Colonic mucosa (tissue), 4 donors: ENCODE results near the gene WDR5. TPM values are rescaled to one million over a fixed set of nuclear protein-coding genes. Genes with fewer than 3 reads are reported as not detected.

ENCODE experiments used
- DNase-seq: peaks from one replicate; pipeline ENCODE4 v3.0.0-alpha.2; 2020
- H3K27ac ChIP-seq: fragments of 200-600 bp; one replicate; pipeline ENCODE4 v1.8.0; 2021
- H3K27me3 ChIP-seq: fragments of 200-600 bp; one replicate; pipeline ENCODE4 v1.8.0; 2021
- H3K36me3 ChIP-seq: fragments of 200-600 bp; one replicate; pipeline ENCODE4 v1.8.0; 2021
- H3K4me1 ChIP-seq: fragments of 200-600 bp; one replicate; pipeline ENCODE4 v1.8.0; 2021; ENCODE audit warnings: mild to moderate bottlenecking
- H3K4me3 ChIP-seq: fragments of 200-600 bp; one replicate; pipeline ENCODE4 v1.8.0; 2021
- H3K9ac ChIP-seq, 2 donors: one replicate each; pipeline ENCODE4 v1.7.0; 2013; ENCODE audit warnings: control low read depth in 2 of 2, low read depth in 2 of 2, low read length in 2 of 2
- H3K9me3 ChIP-seq: fragments of 200-600 bp; one replicate; pipeline ENCODE4 v1.8.0; 2021
- intact Hi-C: fragments of 100-400 bp; cut with DNase I; formaldehyde crosslinking; loops from one replicate; pipeline ENCODE4 v1.14.1; 2022
- total RNA-seq, 2 donors: library from RNA; stranded (reverse); fragmentation: NEBNext Ultra II Directional in 1 of 2; extraction: Animal tissue kit (Norgen Biotek cat#: 25700) in 1 of 2; gene quantifications; one replicate each; pipeline ENCODE4 v1.2.1, GENCODE V29; 2021
- TF ChIP-seq, protein P1 (sequence below): fragments of 200-600 bp; IDR thresholded peaks from one replicate; pipeline ENCODE4 v1.8.0; 2022; ENCODE audit warnings: antibody characterized with exemption, mild to moderate bottlenecking
- donor health status: healthy.
- donor health status: DM: no; HTN: no; CAD: no.
- donor health status: DM: no; HTN: no; CAD: no.

WDR5 gene
- total RNA-seq, 2 donors from 2014 or later, result 22.6 to 38.2 TPM

DNA sequence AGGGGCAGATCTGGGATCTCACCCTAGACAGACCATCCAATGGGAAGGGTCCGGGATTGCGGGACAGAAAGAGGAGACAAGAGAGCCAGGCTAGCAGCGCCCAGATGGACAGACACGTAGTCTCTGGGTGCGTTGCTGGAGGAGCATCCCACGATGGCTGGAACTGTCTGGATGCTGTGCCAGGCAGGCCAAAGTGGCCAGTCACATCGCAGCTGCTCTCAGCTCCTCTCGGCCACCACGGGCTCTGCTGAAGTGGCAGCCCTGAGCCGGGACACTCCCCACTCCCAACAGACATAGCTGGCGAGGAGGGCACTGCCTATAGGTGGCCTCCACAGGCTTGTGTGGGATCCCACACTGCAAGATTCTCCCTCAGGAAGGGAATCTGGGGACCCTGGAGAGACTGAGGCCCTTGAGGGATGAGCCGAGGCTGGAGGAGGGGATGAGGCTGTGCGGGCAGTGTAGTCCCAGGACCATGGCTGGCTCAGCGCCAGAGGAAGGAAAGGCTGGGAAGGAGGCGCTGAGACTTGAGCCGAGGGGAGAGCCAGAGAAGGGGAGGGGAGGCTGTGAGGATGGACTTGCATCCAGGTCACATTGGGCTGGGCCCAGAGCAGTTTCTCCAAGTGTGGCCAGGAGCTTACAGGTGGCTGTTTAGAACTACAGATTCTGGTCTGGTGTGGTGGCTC is 10.3 kb upstream of the WDR5 start:
- Histone ChIP-seq H3K9me3 (no peaks in the 10 kb centered on the region), H3K36me3 (no peaks in the 10 kb centered on the region), H3K4me3 (no peak overlapping the region), H3K27me3 (no peaks in the 10 kb centered on the region), H3K27ac (no peak overlapping the region), H3K9ac (no peak overlapping the region), H3K4me1 (no peaks in the 10 kb centered on the region)
- DNase-seq, result no peak
- TF ChIP-seq, protein P1, sequence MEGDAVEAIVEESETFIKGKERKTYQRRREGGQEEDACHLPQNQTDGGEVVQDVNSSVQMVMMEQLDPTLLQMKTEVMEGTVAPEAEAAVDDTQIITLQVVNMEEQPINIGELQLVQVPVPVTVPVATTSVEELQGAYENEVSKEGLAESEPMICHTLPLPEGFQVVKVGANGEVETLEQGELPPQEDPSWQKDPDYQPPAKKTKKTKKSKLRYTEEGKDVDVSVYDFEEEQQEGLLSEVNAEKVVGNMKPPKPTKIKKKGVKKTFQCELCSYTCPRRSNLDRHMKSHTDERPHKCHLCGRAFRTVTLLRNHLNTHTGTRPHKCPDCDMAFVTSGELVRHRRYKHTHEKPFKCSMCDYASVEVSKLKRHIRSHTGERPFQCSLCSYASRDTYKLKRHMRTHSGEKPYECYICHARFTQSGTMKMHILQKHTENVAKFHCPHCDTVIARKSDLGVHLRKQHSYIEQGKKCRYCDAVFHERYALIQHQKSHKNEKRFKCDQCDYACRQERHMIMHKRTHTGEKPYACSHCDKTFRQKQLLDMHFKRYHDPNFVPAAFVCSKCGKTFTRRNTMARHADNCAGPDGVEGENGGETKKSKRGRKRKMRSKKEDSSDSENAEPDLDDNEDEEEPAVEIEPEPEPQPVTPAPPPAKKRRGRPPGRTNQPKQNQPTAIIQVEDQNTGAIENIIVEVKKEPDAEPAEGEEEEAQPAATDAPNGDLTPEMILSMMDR, result no peak
- intact Hi-C loops, result no loop called here

DNA sequence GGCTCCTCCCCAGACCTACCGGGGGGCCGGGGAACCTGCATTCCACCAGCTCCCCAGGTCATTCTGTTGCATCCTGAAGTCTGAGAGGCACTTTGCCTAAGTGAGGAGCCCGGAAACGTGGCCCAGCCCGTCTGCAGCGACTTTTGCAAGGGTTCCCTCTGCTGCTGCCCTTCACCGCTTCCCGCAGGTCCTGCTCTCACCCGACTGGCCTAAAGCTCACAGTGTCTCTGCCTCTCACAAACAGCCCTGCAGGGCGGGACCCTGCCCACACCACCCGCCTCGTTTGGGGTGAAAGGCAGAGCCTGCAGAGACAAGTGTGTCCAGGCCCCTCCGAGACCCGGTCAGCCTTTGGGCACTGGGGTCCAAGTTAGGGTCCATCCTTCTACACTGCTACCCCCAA is 9.5 kb upstream of the WDR5 start:
- H3K9ac ChIP-seq, result no peak overlapping the region
- no peaks in the 10 kb centered on the region for H3K27me3 ChIP-seq
- H3K4me1 ChIP-seq, result no peaks in the 10 kb centered on the region
- TF ChIP-seq, protein P1, result no peak
- H3K27ac ChIP-seq, result no peak overlapping the region
- no peak overlapping the region for H3K4me3 ChIP-seq
- DNase-seq, result no peak
- H3K36me3 ChIP-seq, result no peaks in the 10 kb centered on the region
- no peaks in the 10 kb centered on the region for H3K9me3 ChIP-seq
- intact Hi-C loops, result no loop called here

DNA sequence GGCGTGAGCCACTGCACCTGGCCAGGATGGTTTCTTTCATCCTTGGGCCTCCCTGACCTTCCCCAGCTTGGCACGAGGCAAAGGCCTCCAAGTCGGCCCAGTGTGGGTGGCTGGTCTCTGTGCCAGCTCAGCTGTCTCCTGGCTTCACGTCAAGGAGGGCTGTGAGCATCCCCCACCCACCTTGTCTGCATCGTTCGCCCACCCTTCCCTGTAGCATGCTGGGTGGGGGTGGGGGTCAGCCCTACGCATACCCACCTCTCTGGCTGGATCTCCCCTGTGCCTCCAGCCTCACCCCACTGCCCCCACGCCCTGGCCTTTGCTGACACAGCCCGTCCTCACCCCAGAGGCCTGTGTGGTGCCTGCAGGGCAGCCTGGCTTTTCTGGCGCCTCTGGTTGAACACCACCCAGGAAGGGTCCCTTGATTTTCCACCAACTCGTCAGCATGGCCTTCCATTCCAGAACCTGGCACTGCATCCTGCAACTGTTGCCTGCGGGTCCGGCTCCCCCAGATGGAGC is 8.8 kb upstream of the WDR5 start:
- TF ChIP-seq, protein P1, result no peak
- H3K27ac ChIP-seq, result no peak overlapping the region
- no peaks in the 10 kb centered on the region for H3K27me3 ChIP-seq
- H3K36me3 ChIP-seq, result no peaks in the 10 kb centered on the region
- no peaks in the 10 kb centered on the region for H3K4me1 ChIP-seq
- H3K4me3 ChIP-seq, result no peak overlapping the region
- no peaks in the 10 kb centered on the region for H3K9me3 ChIP-seq
- intact Hi-C loops, result no loop called here
- DNase-seq, result no peak
- H3K9ac ChIP-seq, result no peak overlapping the region

DNA sequence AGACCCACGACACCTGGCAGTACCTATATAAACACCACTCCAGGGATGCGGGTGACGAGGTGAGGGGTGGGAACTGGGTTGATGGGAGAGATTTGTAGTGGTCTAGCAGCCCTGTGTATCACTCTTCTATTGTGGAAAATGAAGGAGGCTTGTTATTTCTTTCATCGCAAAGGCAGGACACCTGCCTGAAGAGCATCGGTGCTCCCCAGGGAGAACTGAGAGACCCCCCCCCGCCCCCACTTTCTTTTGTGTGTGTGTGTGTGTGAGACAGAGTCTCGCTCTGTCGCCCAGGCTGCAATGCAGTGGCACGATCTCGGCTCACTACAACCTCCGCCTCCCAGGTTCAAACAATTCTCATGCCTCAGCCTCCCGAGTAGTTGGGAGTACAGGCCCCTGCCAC is 8.3 kb upstream of the WDR5 start:
- Histone ChIP-seq H3K9ac (no peak overlapping the region), H3K4me1 (no peaks in the 10 kb centered on the region), H3K36me3 (no peaks in the 10 kb centered on the region), H3K27ac (no peak overlapping the region), H3K9me3 (no peaks in the 10 kb centered on the region), H3K27me3 (no peaks in the 10 kb centered on the region), H3K4me3 (no peak overlapping the region)
- no peak for DNase-seq
- intact Hi-C loops, result no loop called here
- TF ChIP-seq, protein P1, result no peak

DNA sequence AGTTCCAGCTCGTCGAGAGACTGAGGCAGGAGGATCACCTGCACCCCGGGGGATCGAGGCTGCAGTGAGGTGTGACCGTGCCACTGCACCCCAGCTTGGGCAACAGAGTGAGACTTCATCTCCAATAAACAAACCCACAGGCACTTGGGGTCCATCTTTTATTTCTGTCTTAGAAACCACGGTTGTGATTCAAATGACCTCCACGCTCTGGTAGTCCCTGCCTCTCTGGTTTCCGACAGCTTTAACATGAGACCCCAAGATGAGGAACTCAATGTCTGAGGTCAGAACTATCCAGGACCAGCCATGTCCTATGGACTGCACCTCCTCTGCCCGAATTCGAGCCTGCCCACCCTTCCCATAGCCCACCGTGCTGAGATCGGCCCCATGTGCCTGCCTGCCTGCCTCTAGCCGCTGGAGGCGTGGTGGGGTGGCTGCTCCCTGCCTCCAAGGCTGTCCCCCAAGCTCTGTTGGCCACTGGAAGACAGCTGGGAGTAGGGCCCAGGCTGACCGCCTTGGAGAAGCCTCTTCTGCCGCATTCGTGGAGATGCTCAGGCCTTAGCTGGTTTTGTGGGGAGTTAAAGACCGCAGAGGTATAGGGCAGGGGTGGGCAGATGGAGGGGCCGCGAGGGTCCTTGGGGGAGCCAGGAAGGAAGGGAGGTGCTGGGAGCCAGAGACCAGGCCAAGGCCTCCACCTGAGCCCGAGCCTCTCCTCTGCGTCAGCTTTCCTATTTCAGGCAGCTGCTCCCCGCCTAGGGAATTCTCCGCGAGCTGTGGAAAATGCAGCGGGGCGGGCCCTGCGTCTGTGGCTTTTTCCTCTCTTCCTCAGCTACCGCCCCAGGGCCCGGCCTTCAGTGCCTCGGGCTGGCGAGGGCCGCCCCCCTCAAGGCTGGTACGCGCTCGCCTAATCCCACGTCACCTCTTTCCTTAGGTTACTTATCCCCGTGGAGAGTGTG is 6.9 kb upstream of the WDR5 start:
- intact Hi-C loops, result no loop called here
- TF ChIP-seq, protein P1, result no peak
- H3K9me3 ChIP-seq, result no peaks in the 10 kb centered on the region
- DNase-seq, result no peak
- H3K27ac ChIP-seq, result no peak overlapping the region
- no peaks in the 10 kb centered on the region for H3K4me1 ChIP-seq
- H3K27me3 ChIP-seq, result no peaks in the 10 kb centered on the region
- no peak overlapping the region for H3K9ac ChIP-seq
- no peak overlapping the region for H3K4me3 ChIP-seq
- no peaks in the 10 kb centered on the region for H3K36me3 ChIP-seq
